Nephron (organoid): ENCODE data around the gene GALNTL6.

Source experiments
- H3K27ac Mint-ChIP-seq, 3 experiments: 2 replicates each; pipeline ENCODE4 v1.8.0; 2020; ENCODE audit warnings: mixed read lengths in 3 of 3, mild to moderate bottlenecking in 2 of 3, moderate library complexity in 1 of 3
- H3K27me3 Mint-ChIP-seq: 2 replicates; pipeline ENCODE4 v1.8.0; 2021; ENCODE audit warnings: low read depth, mild to moderate bottlenecking, moderate library complexity, mixed read lengths
- H3K36me3 Mint-ChIP-seq: 2 replicates; pipeline ENCODE4 v1.8.0; 2020; ENCODE audit warnings: low read depth, mixed read lengths
- H3K4me1 Mint-ChIP-seq: 2 replicates; pipeline ENCODE4 v1.8.0; 2020; ENCODE audit warnings: mixed read lengths
- H3K4me3 Mint-ChIP-seq, 3 experiments: 2 replicates each; pipeline ENCODE4 v1.8.0; 2020; ENCODE audit warnings: mild to moderate bottlenecking in 3 of 3, mixed read lengths in 3 of 3, moderate library complexity in 2 of 3
- H3K9me3 Mint-ChIP-seq: 2 replicates; pipeline ENCODE4 v1.8.0; 2020; ENCODE audit warnings: mixed read lengths
- TF ChIP-seq, protein P1 (sequence below), 3 experiments: fragments of 200-600 bp; sonication (generic); IDR thresholded peaks; one replicate each; pipeline ENCODE4 v1.5.0; 2021; ENCODE audit warnings: antibody characterized with exemption in 3 of 3; ENCODE audit not compliant: unreplicated experiment in 3 of 3

The GALNTL6 gene

DNA sequence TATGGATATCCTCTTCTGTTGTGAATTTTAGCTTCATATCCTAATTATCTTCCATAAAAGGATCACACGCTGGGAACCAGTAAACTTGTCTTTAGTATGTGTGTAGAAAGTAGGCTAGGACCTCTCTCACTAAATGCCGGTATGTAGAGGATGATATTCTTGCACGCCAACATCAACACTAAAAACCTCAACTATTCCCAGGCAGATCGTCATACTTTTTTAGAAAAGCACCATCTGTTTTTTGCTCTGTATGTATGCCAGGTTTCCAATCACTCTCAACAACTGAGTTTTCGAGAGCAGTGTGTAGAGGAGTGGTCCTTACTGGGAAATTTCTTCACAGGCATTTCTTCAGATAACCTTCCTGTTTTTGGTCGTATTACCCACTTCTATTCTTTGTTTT is 283.6 kb downstream of the GALNTL6 start:
- H3K36me3 Mint-ChIP-seq, result no peaks in the 10 kb centered on the region
- TF ChIP-seq, protein P1, sequence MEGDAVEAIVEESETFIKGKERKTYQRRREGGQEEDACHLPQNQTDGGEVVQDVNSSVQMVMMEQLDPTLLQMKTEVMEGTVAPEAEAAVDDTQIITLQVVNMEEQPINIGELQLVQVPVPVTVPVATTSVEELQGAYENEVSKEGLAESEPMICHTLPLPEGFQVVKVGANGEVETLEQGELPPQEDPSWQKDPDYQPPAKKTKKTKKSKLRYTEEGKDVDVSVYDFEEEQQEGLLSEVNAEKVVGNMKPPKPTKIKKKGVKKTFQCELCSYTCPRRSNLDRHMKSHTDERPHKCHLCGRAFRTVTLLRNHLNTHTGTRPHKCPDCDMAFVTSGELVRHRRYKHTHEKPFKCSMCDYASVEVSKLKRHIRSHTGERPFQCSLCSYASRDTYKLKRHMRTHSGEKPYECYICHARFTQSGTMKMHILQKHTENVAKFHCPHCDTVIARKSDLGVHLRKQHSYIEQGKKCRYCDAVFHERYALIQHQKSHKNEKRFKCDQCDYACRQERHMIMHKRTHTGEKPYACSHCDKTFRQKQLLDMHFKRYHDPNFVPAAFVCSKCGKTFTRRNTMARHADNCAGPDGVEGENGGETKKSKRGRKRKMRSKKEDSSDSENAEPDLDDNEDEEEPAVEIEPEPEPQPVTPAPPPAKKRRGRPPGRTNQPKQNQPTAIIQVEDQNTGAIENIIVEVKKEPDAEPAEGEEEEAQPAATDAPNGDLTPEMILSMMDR (IDR thresholded peaks at IDR 0.05; ENCODE audit: unreplicated experiment in 3 of 3), result no peak
- no peak overlapping the region for H3K27ac Mint-ChIP-seq
- H3K27me3 Mint-ChIP-seq, result no peaks in the 10 kb centered on the region
- no peaks in the 10 kb centered on the region for H3K9me3 Mint-ChIP-seq
- no peaks in the 10 kb centered on the region for H3K4me1 Mint-ChIP-seq
- H3K4me3 Mint-ChIP-seq, result no peak overlapping the region

DNA sequence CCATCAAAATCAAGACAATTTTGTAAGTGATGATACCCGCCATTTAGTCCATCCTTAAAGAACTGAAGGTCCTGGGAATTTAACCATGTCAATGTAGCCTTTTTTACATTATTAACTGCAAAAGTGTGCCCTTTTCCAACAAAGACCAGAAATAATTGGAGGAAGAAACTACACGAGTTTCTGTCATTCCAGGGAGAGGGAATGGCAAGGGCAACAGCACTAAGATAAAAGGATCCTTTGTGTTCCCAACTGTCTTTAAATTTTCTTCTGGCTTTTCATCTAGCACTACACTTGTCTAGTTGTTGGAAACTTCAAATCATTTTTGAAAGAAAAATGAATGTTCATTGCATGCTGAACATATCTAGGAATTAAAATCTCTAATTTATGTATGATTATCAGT is 286.2 kb downstream of the GALNTL6 start:
- Mint-ChIP-seq H3K4me1 (no peaks in the 10 kb centered on the region), H3K36me3 (no peaks in the 10 kb centered on the region), H3K4me3 (no peak overlapping the region), H3K27ac (no peak overlapping the region), H3K27me3 (no peaks in the 10 kb centered on the region), H3K9me3 (no peaks in the 10 kb centered on the region)
- TF ChIP-seq, protein P1 (IDR thresholded peaks at IDR 0.05; ENCODE audit: unreplicated experiment in 3 of 3), result no peak

DNA sequence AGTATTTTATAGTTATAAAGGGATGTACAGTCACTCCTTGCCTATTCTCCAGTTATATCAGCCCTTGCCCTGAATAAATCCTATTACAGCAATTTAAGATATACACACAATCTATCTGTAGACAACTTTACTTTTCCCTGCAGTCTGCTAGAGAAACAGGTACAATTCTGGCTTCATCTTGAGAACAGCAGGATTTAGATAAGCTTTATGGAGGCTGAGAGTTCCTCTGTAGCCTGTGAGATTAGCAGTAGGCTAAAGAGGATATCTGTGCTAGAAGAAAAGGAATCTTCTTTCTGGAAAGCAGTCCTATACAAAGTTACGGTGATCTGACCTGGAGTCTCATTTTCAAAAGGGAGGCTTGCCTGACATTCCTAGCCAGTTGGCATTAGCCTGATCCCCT is 290.3 kb downstream of the GALNTL6 start:
- Mint-ChIP-seq H3K9me3 (no peaks in the 10 kb centered on the region), H3K36me3 (no peaks in the 10 kb centered on the region), H3K4me3 (no peak overlapping the region), H3K27ac (no peak overlapping the region), H3K27me3 (no peaks in the 10 kb centered on the region), H3K4me1 (no peaks in the 10 kb centered on the region)
- TF ChIP-seq, protein P1 (IDR thresholded peaks at IDR 0.05; ENCODE audit: unreplicated experiment in 3 of 3), result no peak

DNA sequence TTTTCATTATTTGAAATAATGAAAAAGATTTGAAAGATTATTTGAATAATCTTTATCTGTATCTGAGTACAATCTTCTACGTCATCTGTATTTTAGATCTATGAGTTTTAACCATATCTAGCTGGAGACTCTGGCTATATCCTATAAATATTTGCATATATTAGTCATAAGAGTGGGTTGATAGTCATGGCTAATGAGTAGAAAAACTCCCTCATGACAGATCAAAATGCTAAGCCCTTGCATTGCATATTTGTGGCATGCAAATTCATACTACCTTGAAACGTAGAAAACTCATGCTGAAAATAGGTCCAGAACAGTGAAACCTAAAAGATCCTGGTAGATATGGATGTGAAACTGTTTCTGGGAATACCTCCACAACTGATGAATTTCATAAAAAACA is 291.3 kb downstream of the GALNTL6 start:
- TF ChIP-seq, protein P1 (IDR thresholded peaks at IDR 0.05; ENCODE audit: unreplicated experiment in 3 of 3), result no peak
- Mint-ChIP-seq H3K27me3 (no peaks in the 10 kb centered on the region), H3K27ac (no peak overlapping the region), H3K4me3 (no peak overlapping the region), H3K4me1 (no peaks in the 10 kb centered on the region), H3K36me3 (no peaks in the 10 kb centered on the region), H3K9me3 (no peaks in the 10 kb centered on the region)

DNA sequence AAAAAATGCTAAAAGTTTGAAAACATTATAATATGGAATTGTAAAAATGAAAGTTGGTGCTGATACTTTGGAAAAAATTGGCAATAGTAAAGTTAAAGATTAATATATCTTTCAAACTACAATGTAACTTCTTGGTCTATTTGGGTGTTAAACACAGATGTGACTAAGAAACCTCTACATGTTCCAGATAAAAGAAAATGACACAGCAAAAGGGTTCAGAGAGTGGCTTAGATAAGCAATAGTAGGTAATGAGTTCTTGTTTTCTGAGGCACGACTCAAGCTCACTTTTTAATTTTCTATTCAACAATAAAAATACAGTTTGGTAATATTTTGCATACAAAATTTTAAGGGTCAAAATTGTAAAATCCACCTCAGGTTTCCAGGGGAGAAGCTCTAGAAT is 292.7 kb downstream of the GALNTL6 start:
- no peaks in the 10 kb centered on the region for H3K27me3 Mint-ChIP-seq
- H3K4me3 Mint-ChIP-seq, result no peak overlapping the region
- H3K4me1 Mint-ChIP-seq, result no peaks in the 10 kb centered on the region
- no peak overlapping the region for H3K27ac Mint-ChIP-seq
- H3K36me3 Mint-ChIP-seq, result no peaks in the 10 kb centered on the region
- TF ChIP-seq, protein P1 (IDR thresholded peaks at IDR 0.05; ENCODE audit: unreplicated experiment in 3 of 3), result no peak
- no peaks in the 10 kb centered on the region for H3K9me3 Mint-ChIP-seq

DNA sequence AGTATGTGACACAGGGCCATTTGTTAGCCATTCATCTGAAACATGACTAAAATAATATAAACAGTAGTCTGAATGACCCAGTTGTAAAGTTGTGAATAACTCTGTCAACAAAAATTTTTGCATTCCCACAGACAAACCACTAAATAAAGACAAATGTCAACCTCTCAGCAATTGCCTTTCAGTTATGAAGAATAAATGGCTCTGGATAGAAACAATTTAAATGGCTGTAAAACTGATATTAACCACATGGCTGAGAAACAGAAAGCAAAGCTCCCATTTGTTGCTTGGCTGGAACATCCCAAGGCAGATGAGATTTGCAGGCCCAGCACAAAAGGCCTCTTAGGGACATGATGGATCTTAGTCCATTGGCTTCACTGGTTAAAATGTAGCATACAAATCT is 296.3 kb downstream of the GALNTL6 start:
- no peak overlapping the region for H3K4me3 Mint-ChIP-seq
- TF ChIP-seq, protein P1 (IDR thresholded peaks at IDR 0.05; ENCODE audit: unreplicated experiment in 3 of 3), result no peak

More for the DNA sequence above, 296.3 kb downstream of the GALNTL6 start:
- Mint-ChIP-seq H3K9me3 (no peaks in the 10 kb centered on the region), H3K27me3 (no peaks in the 10 kb centered on the region), H3K4me1 (no peaks in the 10 kb centered on the region), H3K27ac (no peak overlapping the region), H3K36me3 (no peaks in the 10 kb centered on the region)
